Stimulated activated CD4-positive, alpha-beta T cell treated with anti-CD3 and anti-CD28 coated beads, Interleukin-15, amount 100 ng/mL, for 1 hour (primary cell): ENCODE measurements around the gene MAP2K5.

Source experiments
- DNase-seq, 2 donors: peaks; one replicate each; pipeline ENCODE4 v3.0.0-alpha.2; 2020; ENCODE audit warnings: low read depth in 1 of 2, low spot score in 1 of 2

The MAP2K5 gene

GRCh38 chr15:67820992-67821783 is 278.7 kb downstream of the MAP2K5 start:
- no peak for DNase-seq

GRCh38 chr15:67821784-67822440 is 279.4 kb downstream of the MAP2K5 start:
- no peak for DNase-seq

GRCh38 chr15:67822537-67823313 is 280.2 kb downstream of the MAP2K5 start:
- no peak for DNase-seq

GRCh38 chr15:67823314-67824196 is 281.1 kb downstream of the MAP2K5 start:
- DNase-seq = no peak

- DNase-seq = no peak
These were observed 281.9 kb downstream of the MAP2K5 start for GRCh38 chr15:67824197-67824968.

GRCh38 chr15:67824976-67825880 is 282.7 kb downstream of the MAP2K5 start, which contains the start of gene SKOR1:
TSS of gene SKOR1 (plus strand) at chr15:67825509. CDS start at chr15:67825603, 94 bp downstream.
- DNase-seq = no peak

GRCh38 chr15:67825881-67826716 is 283.6 kb downstream of the MAP2K5 start:
- no peak for DNase-seq

GRCh38 chr15:67826717-67827561 is 284.4 kb downstream of the MAP2K5 start:
- no peak for DNase-seq

GRCh38 chr15:67827562-67828277 is 285.2 kb downstream of the MAP2K5 start:
- no peak for DNase-seq

GRCh38 chr15:67828278-67828968 is 285.9 kb downstream of the MAP2K5 start:
- DNase-seq = no peak

GRCh38 chr15:67828969-67829646 is 286.6 kb downstream of the MAP2K5 start:
- DNase-seq = no peak

GRCh38 chr15:67829647-67830504 is 287.4 kb downstream of the MAP2K5 start:
- no peak for DNase-seq

GRCh38 chr15:67831363-67831762 is 288.9 kb downstream of the MAP2K5 start:
- no peak for DNase-seq

GRCh38 chr15:67832031-67832551 is 289.6 kb downstream of the MAP2K5 start:
- DNase-seq = no peak
